Memory B cell (primary cell): ENCODE measurements around the gene SMIM7.

Experiments used
- ATAC-seq: fragments of 150-1000 bp; cut with Tn5 transposase; 2 replicates; pipeline ENCODE4 v1.10.0; 2021; ENCODE audit warnings: low read depth, mild to moderate bottlenecking, moderate library complexity
- DNase-seq, 2 donors: peaks; one replicate each; pipeline ENCODE4 v3.0.0; 2022; ENCODE audit warnings: low spot score in 2 of 2
- H3K27ac Mint-ChIP-seq: one replicate; pipeline ENCODE4 v1.8.0; 2022; ENCODE audit warnings: mild to moderate bottlenecking, moderate library complexity, mixed read lengths
- H3K27me3 Mint-ChIP-seq: one replicate; pipeline ENCODE4 v1.8.0; 2022; ENCODE audit warnings: mixed read lengths
- H3K36me3 Mint-ChIP-seq: one replicate; pipeline ENCODE4 v1.8.0; 2022; ENCODE audit warnings: mild to moderate bottlenecking, mixed read lengths
- H3K4me1 Mint-ChIP-seq: one replicate; pipeline ENCODE4 v1.8.0; 2022; ENCODE audit warnings: mixed read lengths
- H3K4me3 Mint-ChIP-seq: one replicate; pipeline ENCODE4 v1.8.0; 2022; ENCODE audit warnings: mild to moderate bottlenecking, moderate library complexity, mixed read lengths
- H3K9me3 Mint-ChIP-seq: one replicate; pipeline ENCODE4 v1.8.0; 2022; ENCODE audit warnings: mixed read lengths

The SMIM7 gene

GRCh38 chr19:16623576-16623975, 36.4 kb downstream of the SMIM7 start:
- no peak for ATAC-seq
- no peaks in the 10 kb centered on the region for H3K27me3 Mint-ChIP-seq
- no peaks in the 10 kb centered on the region for H3K9me3 Mint-ChIP-seq
- H3K4me1 Mint-ChIP-seq = peaks cover 52% of the 10 kb centered on the region
- H3K27ac Mint-ChIP-seq = peak overlapping the region; percentile 83
- no peak for DNase-seq
- H3K36me3 Mint-ChIP-seq = peaks cover 6% of the 10 kb centered on the region
- H3K4me3 Mint-ChIP-seq = no peak overlapping the region

DNA sequence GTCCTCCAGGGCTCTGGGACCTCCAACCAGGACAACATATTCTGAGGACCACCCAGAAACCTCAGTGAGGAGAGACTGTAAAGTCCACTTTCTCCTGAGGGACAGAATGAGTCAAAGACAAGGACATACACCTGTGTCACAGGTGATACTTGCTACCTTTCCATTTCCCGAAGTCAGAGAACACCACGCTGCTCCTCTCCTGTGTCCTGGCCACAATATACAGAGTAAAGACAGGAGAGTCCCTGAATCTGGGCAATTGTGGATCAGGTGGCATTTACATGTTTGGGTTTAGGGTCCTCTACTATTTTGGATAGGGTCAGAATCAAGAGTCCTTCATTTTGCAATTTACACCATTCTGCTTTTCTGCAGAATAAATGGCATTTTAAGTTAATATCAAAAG, 36.9 kb downstream of the SMIM7 start:
- Mint-ChIP-seq H3K4me1 (peaks cover 57% of the 10 kb centered on the region), H3K27ac (peak overlapping the region; percentile 83)

GRCh38 chr19:16621165-16621800, 38.7 kb downstream of the SMIM7 start:
- Mint-ChIP-seq H3K36me3 (peaks cover 6% of the 10 kb centered on the region), H3K4me1 (peaks cover 66% of the 10 kb centered on the region), H3K27ac (peak overlapping the region; percentile 18), H3K9me3 (no peaks in the 10 kb centered on the region), H3K27me3 (no peaks in the 10 kb centered on the region), H3K4me3 (no peak overlapping the region)
- DNase-seq = no peak
- ATAC-seq = no peak

More for the DNA sequence above, 36.9 kb downstream of the SMIM7 start:
- ATAC-seq = no peak
- Mint-ChIP-seq H3K36me3 (peaks cover 6% of the 10 kb centered on the region), H3K27me3 (no peaks in the 10 kb centered on the region), H3K9me3 (no peaks in the 10 kb centered on the region), H3K4me3 (no peak overlapping the region)
- DNase-seq = no peak

DNA sequence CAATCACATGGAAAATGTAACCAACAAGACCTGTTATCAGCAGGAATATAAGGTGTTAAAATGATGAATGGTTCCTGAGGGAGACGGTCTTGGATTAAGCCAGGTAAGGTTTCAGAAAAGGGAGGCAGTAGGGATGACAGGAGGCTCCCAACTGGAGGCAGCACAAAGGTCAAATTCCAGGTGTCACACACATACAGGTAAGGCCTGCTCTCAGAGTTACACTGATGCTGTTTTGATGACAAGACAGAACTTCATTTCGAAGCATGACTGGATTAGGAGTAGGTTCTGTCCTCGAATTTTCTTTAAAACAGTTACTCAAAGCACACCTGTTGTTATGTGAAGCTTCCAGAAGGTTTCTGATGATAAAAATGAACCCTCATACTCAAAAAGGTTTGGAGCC, 39.4 kb downstream of the SMIM7 start:
- Mint-ChIP-seq H3K27ac (no peak overlapping the region), H3K36me3 (peaks cover 3% of the 10 kb centered on the region), H3K4me1 (peaks cover 68% of the 10 kb centered on the region), H3K27me3 (no peaks in the 10 kb centered on the region), H3K9me3 (no peaks in the 10 kb centered on the region), H3K4me3 (no peak overlapping the region)
- ATAC-seq (no peak), DNase-seq (no peak)

DNA sequence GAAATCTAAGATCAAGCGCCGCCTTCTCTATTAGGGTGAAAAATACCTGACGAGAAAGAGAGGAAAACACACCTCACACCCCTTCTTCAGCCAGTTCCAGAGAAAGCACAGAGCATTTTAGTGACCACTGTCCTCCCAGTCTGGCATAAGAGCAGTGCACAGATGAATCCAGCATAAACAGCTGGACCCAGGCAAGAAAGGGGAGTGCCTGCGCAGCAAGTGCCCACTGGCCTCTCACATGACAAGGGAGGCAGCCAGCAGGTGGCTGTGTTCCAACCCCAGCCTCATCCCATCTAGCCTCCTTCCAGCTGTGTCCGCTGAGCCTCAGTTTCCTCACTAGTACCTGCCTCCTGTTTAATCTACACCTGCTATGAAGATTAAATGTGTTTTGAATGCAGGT, 39.9 kb downstream of the SMIM7 start:
- no peak overlapping the region for H3K27ac Mint-ChIP-seq
- no peaks in the 10 kb centered on the region for H3K27me3 Mint-ChIP-seq
- H3K9me3 Mint-ChIP-seq = no peaks in the 10 kb centered on the region
- ATAC-seq = no peak
- H3K4me1 Mint-ChIP-seq = peaks cover 67% of the 10 kb centered on the region
- no peak overlapping the region for H3K4me3 Mint-ChIP-seq
- no peak for DNase-seq
- no peaks in the 10 kb centered on the region for H3K36me3 Mint-ChIP-seq

- Mint-ChIP-seq H3K36me3 (no peaks in the 10 kb centered on the region), H3K27me3 (no peaks in the 10 kb centered on the region), H3K4me1 (peaks cover 70% of the 10 kb centered on the region), H3K27ac (peak overlapping the region; percentile 15), H3K9me3 (no peaks in the 10 kb centered on the region), H3K4me3 (peak overlapping the region; percentile 9)
- DNase-seq = no peak
- ATAC-seq = no peak
These were observed 40.5 kb downstream of the SMIM7 start for GRCh38 chr19:16619457-16619856.

DNA sequence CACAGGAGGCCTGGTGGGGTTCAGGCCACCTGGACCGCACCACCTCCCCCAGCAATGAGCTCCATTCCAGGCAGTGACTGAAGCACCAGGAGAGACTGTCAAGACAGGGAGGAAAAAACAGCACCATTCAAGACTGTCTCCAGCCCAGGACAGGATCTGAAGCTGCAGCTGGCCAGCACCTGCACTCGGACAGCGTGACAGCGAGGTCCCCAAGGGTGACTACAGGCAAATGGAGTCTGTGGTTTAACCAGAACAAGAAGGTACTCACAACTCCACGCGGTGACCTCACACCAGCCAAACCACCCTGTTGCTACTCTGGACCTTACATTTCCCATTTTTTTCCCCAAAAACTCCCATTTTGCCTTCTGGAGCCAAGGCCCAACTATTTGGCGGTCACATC, 41.7 kb downstream of the SMIM7 start:
- peak overlapping the region; percentile 28 for H3K27ac Mint-ChIP-seq

DNA sequence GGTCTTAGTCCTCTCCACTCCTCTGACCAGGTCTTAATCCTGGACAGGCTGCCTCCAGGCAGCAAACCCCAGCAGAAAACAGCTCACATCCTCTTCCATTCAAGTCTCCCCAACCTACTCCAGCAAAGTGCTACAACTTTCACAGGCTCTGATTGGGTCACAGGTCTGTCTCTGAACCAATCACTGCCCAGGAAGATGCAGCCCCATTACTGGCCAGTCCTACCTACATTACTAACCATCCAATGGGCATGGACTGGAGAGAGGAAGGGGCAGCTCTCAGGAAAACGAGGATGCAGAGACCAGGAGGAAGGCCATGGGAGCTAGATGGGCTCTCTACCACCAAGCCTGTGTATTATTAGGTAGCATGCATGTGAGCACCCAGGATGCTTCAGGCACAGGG, 44.1 kb downstream of the SMIM7 start:
- Mint-ChIP-seq H3K4me1 (peaks cover 65% of the 10 kb centered on the region), H3K27ac (no peak overlapping the region), H3K27me3 (no peaks in the 10 kb centered on the region), H3K9me3 (no peaks in the 10 kb centered on the region), H3K36me3 (no peaks in the 10 kb centered on the region), H3K4me3 (no peak overlapping the region)
- ATAC-seq (no peak), DNase-seq (no peak)

More for the DNA sequence above, 41.7 kb downstream of the SMIM7 start:
- no peak for DNase-seq
- no peak for ATAC-seq
- no peaks in the 10 kb centered on the region for H3K27me3 Mint-ChIP-seq
- peaks cover 68% of the 10 kb centered on the region for H3K4me1 Mint-ChIP-seq
- peak overlapping the region; percentile 30 for H3K4me3 Mint-ChIP-seq
- H3K36me3 Mint-ChIP-seq = no peaks in the 10 kb centered on the region
- no peaks in the 10 kb centered on the region for H3K9me3 Mint-ChIP-seq

GRCh38 chr19:16614941-16615340, 45.0 kb downstream of the SMIM7 start:
- Mint-ChIP-seq H3K36me3 (no peaks in the 10 kb centered on the region), H3K4me1 (peaks cover 64% of the 10 kb centered on the region), H3K4me3 (no peak overlapping the region), H3K27me3 (no peaks in the 10 kb centered on the region), H3K27ac (peak overlapping the region; percentile 32), H3K9me3 (no peaks in the 10 kb centered on the region)
- ATAC-seq (no peak), DNase-seq (no peak)

DNA sequence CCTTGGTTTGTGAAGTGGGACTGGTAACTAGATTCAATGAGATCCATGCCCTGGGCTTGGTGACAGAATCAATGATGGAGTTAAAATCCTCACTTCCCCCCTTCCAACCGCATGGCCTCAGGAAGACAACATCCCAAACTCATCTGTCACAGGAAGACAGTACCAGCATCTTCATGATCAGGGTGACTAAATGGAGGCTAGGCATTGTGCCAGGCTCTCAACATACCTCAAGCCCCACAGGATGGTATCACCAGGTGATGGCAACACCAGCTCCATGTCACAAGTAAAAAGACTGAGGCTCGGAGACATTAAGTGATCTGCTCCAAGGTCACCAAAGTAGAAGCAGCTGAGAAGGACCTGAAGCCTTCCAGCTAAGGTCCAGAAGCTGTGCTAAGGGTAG, 46.1 kb downstream of the SMIM7 start:
- DNase-seq (no peak), ATAC-seq (no peak)
- H3K27me3 Mint-ChIP-seq = no peaks in the 10 kb centered on the region
- no peaks in the 10 kb centered on the region for H3K36me3 Mint-ChIP-seq
- H3K4me1 Mint-ChIP-seq = peaks cover 53% of the 10 kb centered on the region
- H3K27ac Mint-ChIP-seq = no peak overlapping the region
- no peaks in the 10 kb centered on the region for H3K9me3 Mint-ChIP-seq
- H3K4me3 Mint-ChIP-seq = no peak overlapping the region

GRCh38 chr19:16612636-16613035, 47.3 kb downstream of the SMIM7 start:
- H3K4me1 Mint-ChIP-seq = peaks cover 48% of the 10 kb centered on the region
- H3K36me3 Mint-ChIP-seq = no peaks in the 10 kb centered on the region
- peak overlapping the region; percentile 28 for H3K27ac Mint-ChIP-seq
- no peaks in the 10 kb centered on the region for H3K27me3 Mint-ChIP-seq
- DNase-seq (no peak), ATAC-seq (no peak)
- no peak overlapping the region for H3K4me3 Mint-ChIP-seq
- H3K9me3 Mint-ChIP-seq = no peaks in the 10 kb centered on the region

GRCh38 chr19:16611121-16611520, 48.8 kb downstream of the SMIM7 start:
- H3K27me3 Mint-ChIP-seq = no peaks in the 10 kb centered on the region
- H3K4me1 Mint-ChIP-seq = peaks cover 35% of the 10 kb centered on the region
- no peak overlapping the region for H3K4me3 Mint-ChIP-seq
- no peaks in the 10 kb centered on the region for H3K9me3 Mint-ChIP-seq
- no peaks in the 10 kb centered on the region for H3K36me3 Mint-ChIP-seq
- peak overlapping the region; percentile 68 for H3K27ac Mint-ChIP-seq
- DNase-seq (no peak), ATAC-seq (no peak)

GRCh38 chr19:16609511-16610200, 50.3 kb downstream of the SMIM7 start:
- H3K4me1 Mint-ChIP-seq = peaks cover 36% of the 10 kb centered on the region
- H3K9me3 Mint-ChIP-seq = no peaks in the 10 kb centered on the region
- no peak overlapping the region for H3K27ac Mint-ChIP-seq
- H3K4me3 Mint-ChIP-seq = no peak overlapping the region
- ATAC-seq = no peak
- no peaks in the 10 kb centered on the region for H3K27me3 Mint-ChIP-seq
- peaks cover 5% of the 10 kb centered on the region for H3K36me3 Mint-ChIP-seq
- DNase-seq = no peak

- DNase-seq = no peak
These were observed 51.6 kb downstream of the SMIM7 start for GRCh38 chr19:16608290-16608739.

DNA sequence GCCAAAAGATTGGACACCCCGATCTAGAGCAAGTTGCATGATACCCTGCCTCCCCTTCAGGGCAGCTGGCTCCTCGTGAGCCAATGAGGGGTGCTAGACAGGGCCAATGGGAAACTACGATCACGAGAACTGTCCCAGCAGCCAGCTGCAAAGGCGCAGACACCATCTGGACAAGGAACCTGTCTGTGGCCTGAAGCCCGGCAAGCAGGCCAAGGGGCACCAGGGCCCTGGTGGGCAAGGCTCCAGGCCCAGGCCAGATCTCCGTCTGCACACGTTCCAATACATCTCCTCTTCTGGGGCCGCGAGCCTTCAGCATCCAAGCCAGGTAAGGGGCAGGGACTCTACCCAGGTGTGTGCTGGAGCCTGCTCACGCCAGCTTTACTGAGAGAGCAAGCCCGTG, 52.1 kb downstream of the SMIM7 start:
- DNase-seq (no peak), ATAC-seq (no peak)
- Mint-ChIP-seq H3K27ac (peak overlapping the region; percentile 78), H3K27me3 (no peaks in the 10 kb centered on the region), H3K4me3 (peak overlapping the region; percentile 56), H3K9me3 (no peaks in the 10 kb centered on the region), H3K36me3 (peaks cover 5% of the 10 kb centered on the region), H3K4me1 (peaks cover 40% of the 10 kb centered on the region)

More at GRCh38 chr19:16608290-16608739, 51.6 kb downstream of the SMIM7 start:
- peaks cover 5% of the 10 kb centered on the region for H3K36me3 Mint-ChIP-seq
- no peak overlapping the region for H3K4me3 Mint-ChIP-seq
- H3K27me3 Mint-ChIP-seq = no peaks in the 10 kb centered on the region
- H3K4me1 Mint-ChIP-seq = peaks cover 41% of the 10 kb centered on the region
- H3K9me3 Mint-ChIP-seq = no peaks in the 10 kb centered on the region
- peak; percentile 51 for ATAC-seq
- peak overlapping the region; percentile 78 for H3K27ac Mint-ChIP-seq
